ENCODE results near the gene CRYGD. TPM values are rescaled to one million over a fixed set of nuclear protein-coding genes. Genes with fewer than 3 reads are reported as not detected.

Gene CRYGD
- total RNA-seq, 1 experiment from 2014 or later, result 4.6 TPM

DNA sequence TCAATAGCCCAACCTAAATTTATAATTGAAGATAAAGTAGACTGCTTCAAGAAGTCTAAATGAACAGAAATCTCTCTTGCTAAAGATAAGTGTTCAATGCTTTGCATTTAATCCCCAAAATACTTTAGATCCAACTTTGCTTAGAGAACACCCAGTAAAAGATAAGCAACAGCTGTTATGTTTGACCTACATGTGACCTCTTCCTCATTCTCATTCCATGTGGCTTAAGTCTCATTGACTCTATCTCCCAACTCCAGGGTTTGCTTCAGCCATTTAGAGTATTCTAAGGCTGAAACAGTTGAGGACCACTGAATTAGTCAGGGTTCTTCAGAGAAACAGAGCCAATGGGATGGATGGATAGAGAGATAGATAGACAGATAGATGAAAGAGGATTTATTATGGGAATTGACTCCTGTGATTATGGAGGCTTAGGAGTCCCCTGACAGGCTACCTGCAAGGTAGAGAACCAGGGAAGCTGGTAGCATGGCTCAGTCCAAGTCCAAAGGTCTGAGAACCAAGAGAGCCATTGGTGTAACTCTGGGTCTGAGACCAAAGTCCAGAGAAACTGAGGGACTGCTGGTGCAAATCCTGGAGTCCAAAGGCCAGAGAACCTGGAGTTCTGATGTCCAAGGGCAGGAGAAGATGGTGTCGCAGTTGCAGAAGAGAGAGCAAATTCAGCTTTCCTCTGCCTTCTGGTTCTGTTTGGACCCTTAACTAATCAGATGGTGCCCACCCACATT is 32.1 kb downstream of the CRYGD start (continued):
- TF ChIP-seq, protein P1, sequence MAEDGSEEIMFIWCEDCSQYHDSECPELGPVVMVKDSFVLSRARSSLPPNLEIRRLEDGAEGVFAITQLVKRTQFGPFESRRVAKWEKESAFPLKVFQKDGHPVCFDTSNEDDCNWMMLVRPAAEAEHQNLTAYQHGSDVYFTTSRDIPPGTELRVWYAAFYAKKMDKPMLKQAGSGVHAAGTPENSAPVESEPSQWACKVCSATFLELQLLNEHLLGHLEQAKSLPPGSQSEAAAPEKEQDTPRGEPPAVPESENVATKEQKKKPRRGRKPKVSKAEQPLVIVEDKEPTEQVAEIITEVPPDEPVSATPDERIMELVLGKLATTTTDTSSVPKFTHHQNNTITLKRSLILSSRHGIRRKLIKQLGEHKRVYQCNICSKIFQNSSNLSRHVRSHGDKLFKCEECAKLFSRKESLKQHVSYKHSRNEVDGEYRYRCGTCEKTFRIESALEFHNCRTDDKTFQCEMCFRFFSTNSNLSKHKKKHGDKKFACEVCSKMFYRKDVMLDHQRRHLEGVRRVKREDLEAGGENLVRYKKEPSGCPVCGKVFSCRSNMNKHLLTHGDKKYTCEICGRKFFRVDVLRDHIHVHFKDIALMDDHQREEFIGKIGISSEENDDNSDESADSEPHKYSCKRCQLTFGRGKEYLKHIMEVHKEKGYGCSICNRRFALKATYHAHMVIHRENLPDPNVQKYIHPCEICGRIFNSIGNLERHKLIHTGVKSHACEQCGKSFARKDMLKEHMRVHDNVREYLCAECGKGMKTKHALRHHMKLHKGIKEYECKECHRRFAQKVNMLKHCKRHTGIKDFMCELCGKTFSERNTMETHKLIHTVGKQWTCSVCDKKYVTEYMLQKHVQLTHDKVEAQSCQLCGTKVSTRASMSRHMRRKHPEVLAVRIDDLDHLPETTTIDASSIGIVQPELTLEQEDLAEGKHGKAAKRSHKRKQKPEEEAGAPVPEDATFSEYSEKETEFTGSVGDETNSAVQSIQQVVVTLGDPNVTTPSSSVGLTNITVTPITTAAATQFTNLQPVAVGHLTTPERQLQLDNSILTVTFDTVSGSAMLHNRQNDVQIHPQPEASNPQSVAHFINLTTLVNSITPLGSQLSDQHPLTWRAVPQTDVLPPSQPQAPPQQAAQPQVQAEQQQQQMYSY (CRISPR knock-in tag; IDR thresholded peaks at IDR 0.05), result no peak

DNA sequence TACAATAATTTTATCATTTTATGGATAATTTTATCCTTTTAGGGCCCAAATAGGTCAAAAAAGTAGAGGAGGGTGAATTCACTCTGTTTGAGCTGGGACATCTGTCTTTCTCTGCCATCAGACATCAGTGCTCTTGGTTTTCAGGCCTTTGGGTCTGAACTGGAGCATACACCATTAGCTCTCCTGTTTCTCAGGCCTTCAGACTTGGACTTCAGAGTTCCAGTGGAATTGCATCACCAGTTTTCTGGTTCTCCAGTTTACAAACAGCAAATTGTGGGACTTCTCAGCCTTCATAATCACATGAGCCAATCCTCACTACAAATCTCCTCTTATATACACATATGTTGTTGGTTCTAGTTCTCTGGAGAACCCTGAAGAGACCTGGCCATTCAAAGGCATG is 33.9 kb downstream of the CRYGD start:
- POLR2A ChIA-PET, result interaction anchor here (0.5 kb wide), 1 partner anchor 45 kb away, joined by 3 read pairs; no protein-coding TSS in a partner anchor
- CTCF ChIA-PET, result interaction anchor here (0.8 kb wide), 1 partner anchor 18 kb away, joined by 3 read pairs; no protein-coding TSS in a partner anchor
- Mint-ChIP-seq H3K4me3 (no peak overlapping the region), H3K27me3 (ENCODE audit: low read depth) (no peaks in the 10 kb centered on the region; the same call in 1 of the 2 replicates), H3K36me3 (peaks cover 4% of the 10 kb centered on the region; the same call in 1 of the 2 replicates), H3K9me3 (peaks cover 14% of the 10 kb centered on the region), H3K4me1 (no peaks in the 10 kb centered on the region), H3K27ac (no peak overlapping the region)
- ATAC-seq (no peak), DNase-seq (ENCODE audit: low spot score) (no peak)
- TF ChIP-seq, protein P2, sequence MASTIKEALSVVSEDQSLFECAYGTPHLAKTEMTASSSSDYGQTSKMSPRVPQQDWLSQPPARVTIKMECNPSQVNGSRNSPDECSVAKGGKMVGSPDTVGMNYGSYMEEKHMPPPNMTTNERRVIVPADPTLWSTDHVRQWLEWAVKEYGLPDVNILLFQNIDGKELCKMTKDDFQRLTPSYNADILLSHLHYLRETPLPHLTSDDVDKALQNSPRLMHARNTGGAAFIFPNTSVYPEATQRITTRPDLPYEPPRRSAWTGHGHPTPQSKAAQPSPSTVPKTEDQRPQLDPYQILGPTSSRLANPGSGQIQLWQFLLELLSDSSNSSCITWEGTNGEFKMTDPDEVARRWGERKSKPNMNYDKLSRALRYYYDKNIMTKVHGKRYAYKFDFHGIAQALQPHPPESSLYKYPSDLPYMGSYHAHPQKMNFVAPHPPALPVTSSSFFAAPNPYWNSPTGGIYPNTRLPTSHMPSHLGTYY (CRISPR knock-in tag; IDR thresholded peaks at IDR 0.05), result no peak
- no peak for TF ChIP-seq GTF2I (CRISPR knock-in tag; conservative IDR thresholded peaks at IDR 0.05)

DNA sequence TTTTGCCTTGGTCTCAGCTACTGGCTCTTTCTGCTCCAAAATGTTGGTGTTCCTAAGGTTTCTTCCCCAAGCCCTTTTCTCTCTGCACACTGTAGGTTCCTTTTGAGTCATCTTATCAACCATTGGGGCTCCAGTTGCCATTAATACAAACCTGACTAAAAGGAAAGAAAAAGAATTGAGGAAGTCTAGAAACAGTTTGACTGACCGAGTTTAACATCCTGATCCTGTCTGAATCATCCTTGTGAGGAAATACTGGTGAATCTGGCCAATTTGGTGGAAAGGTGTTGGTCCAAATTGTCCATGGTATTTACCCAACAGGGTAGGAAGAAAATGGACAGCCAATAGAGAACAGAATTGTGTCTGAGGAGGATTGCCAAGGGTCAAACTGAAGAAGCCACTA is 38.3 kb downstream of the CRYGD start:
- POLR2A ChIA-PET, result no interaction called here
- Mint-ChIP-seq H3K9me3 (peaks cover 29% of the 10 kb centered on the region), H3K4me3 (no peak overlapping the region), H3K4me1 (no peaks in the 10 kb centered on the region), H3K27me3 (ENCODE audit: low read depth) (peaks cover 6% of the 10 kb centered on the region), H3K36me3 (peaks cover 4% of the 10 kb centered on the region; the same call in 1 of the 2 replicates), H3K27ac (no peak overlapping the region)
- CTCF ChIA-PET, result interaction anchor here (1.1 kb wide), 1 partner anchor 11 kb away, joined by 3 read pairs; no protein-coding TSS in a partner anchor
- DNase-seq (ENCODE audit: low spot score) (no peak), ATAC-seq (no peak)
- no peak for TF ChIP-seq KAT7 (CRISPR knock-in tag; IDR thresholded peaks at IDR 0.05; ENCODE audit: borderline replicate concordance)
- TF ChIP-seq FOXK1 (CRISPR knock-in tag; IDR thresholded peaks at IDR 0.05), result no peak
- TF ChIP-seq NFATC4 (CRISPR knock-in tag; IDR thresholded peaks at IDR 0.05), result no peak
- TF ChIP-seq ZNF232 (CRISPR knock-in tag; IDR thresholded peaks at IDR 0.05), result no peak
- TF ChIP-seq, protein P3, sequence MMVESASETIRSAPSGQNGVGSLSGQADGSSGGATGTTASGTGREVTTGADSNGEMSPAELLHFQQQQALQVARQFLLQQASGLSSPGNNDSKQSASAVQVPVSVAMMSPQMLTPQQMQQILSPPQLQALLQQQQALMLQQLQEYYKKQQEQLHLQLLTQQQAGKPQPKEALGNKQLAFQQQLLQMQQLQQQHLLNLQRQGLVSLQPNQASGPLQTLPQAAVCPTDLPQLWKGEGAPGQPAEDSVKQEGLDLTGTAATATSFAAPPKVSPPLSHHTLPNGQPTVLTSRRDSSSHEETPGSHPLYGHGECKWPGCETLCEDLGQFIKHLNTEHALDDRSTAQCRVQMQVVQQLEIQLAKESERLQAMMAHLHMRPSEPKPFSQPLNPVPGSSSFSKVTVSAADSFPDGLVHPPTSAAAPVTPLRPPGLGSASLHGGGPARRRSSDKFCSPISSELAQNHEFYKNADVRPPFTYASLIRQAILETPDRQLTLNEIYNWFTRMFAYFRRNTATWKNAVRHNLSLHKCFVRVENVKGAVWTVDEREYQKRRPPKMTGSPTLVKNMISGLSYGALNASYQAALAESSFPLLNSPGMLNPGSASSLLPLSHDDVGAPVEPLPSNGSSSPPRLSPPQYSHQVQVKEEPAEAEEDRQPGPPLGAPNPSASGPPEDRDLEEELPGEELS (CRISPR knock-in tag; IDR thresholded peaks at IDR 0.05), result no peak
- TF ChIP-seq, protein P4, sequence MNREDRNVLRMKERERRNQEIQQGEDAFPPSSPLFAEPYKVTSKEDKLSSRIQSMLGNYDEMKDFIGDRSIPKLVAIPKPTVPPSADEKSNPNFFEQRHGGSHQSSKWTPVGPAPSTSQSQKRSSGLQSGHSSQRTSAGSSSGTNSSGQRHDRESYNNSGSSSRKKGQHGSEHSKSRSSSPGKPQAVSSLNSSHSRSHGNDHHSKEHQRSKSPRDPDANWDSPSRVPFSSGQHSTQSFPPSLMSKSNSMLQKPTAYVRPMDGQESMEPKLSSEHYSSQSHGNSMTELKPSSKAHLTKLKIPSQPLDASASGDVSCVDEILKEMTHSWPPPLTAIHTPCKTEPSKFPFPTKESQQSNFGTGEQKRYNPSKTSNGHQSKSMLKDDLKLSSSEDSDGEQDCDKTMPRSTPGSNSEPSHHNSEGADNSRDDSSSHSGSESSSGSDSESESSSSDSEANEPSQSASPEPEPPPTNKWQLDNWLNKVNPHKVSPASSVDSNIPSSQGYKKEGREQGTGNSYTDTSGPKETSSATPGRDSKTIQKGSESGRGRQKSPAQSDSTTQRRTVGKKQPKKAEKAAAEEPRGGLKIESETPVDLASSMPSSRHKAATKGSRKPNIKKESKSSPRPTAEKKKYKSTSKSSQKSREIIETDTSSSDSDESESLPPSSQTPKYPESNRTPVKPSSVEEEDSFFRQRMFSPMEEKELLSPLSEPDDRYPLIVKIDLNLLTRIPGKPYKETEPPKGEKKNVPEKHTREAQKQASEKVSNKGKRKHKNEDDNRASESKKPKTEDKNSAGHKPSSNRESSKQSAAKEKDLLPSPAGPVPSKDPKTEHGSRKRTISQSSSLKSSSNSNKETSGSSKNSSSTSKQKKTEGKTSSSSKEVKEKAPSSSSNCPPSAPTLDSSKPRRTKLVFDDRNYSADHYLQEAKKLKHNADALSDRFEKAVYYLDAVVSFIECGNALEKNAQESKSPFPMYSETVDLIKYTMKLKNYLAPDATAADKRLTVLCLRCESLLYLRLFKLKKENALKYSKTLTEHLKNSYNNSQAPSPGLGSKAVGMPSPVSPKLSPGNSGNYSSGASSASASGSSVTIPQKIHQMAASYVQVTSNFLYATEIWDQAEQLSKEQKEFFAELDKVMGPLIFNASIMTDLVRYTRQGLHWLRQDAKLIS (CRISPR knock-in tag; IDR thresholded peaks at IDR 0.05; ENCODE audit: borderline replicate concordance), result no peak
- no peak for TF ChIP-seq TCF7 (CRISPR knock-in tag; IDR thresholded peaks at IDR 0.05; ENCODE audit: low read depth)
- no peak for TF ChIP-seq CREM (CRISPR knock-in tag; IDR thresholded peaks at IDR 0.05)
- TF ChIP-seq, protein P5, sequence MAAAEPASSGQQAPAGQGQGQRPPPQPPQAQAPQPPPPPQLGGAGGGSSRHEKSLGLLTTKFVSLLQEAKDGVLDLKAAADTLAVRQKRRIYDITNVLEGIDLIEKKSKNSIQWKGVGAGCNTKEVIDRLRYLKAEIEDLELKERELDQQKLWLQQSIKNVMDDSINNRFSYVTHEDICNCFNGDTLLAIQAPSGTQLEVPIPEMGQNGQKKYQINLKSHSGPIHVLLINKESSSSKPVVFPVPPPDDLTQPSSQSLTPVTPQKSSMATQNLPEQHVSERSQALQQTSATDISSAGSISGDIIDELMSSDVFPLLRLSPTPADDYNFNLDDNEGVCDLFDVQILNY (CRISPR knock-in tag; IDR thresholded peaks at IDR 0.05), result no peak
- no peak for TF ChIP-seq ZNF396 (CRISPR knock-in tag; IDR thresholded peaks at IDR 0.05; ENCODE audit: borderline replicate concordance)
- TF ChIP-seq SMAD3 (CRISPR knock-in tag; IDR thresholded peaks at IDR 0.05; ENCODE audit: borderline replicate concordance), result no peak
- TF ChIP-seq ZNF219 (CRISPR knock-in tag; IDR thresholded peaks at IDR 0.05; ENCODE audit: borderline replicate concordance), result no peak
- TF ChIP-seq, protein P6, sequence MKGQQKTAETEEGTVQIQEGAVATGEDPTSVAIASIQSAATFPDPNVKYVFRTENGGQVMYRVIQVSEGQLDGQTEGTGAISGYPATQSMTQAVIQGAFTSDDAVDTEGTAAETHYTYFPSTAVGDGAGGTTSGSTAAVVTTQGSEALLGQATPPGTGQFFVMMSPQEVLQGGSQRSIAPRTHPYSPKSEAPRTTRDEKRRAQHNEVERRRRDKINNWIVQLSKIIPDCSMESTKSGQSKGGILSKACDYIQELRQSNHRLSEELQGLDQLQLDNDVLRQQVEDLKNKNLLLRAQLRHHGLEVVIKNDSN (CRISPR knock-in tag; IDR thresholded peaks at IDR 0.05), result no peak
- TF ChIP-seq NR1H2 (CRISPR knock-in tag; IDR thresholded peaks at IDR 0.05), result no peak
- no peak for TF ChIP-seq NFE2L1 (CRISPR knock-in tag; IDR thresholded peaks at IDR 0.05)
